Naive thymus-derived CD4-positive, alpha-beta T cell (primary cell): ENCODE measurements around the gene IFT20. TPM values are rescaled to one million over a fixed set of nuclear protein-coding genes. Genes with fewer than 3 reads are reported as not detected.

Source experiments
- ATAC-seq: fragments of 150-1000 bp; cut with Tn5 transposase; 2 replicates; pipeline ENCODE4 v1.10.0; 2021; ENCODE audit warnings: mild to moderate bottlenecking, moderate library complexity
- CTCF ChIA-PET: fragments of 350-600 bp; sonication (Branson Sonifier 250); formaldehyde crosslinking; loops from one replicate; lab custom pipeline; 2021; ENCODE audit warnings: antibody characterized with exemption; lab: Charles Lee
- POLR2A ChIA-PET: fragments of 350-600 bp; sonication (Branson Sonifier 250); formaldehyde crosslinking; loops from one replicate; lab custom pipeline; 2021; ENCODE audit warnings: antibody characterized with exemption, inconsistent platforms; lab: Charles Lee
- DNase-seq, 9 donors: peaks; one replicate each; pipeline versions ENCODE4 v3.0.0 to v3.0.0-alpha.2; 2020 to 2022; ENCODE audit warnings: mixed read lengths in 1 of 9
- H3K27ac ChIP-seq: one replicate; pipeline ENCODE4 v1.7.0; 2013; ENCODE audit warnings: mild to moderate bottlenecking, low read depth, low read length, moderate library complexity
- H3K27me3 ChIP-seq, 2 donors: one replicate each; pipeline ENCODE4 v1.7.0; 2013; ENCODE audit warnings: low read length in 2 of 2, mild to moderate bottlenecking in 2 of 2, moderate library complexity in 2 of 2; ENCODE audit not compliant: control insufficient read depth in 2 of 2, insufficient read depth in 2 of 2
- H3K36me3 ChIP-seq, 3 experiments: 1 replicate in 2 of 3; 2 replicates in 1 of 3; pipeline ENCODE4 v1.7.0; 2013; ENCODE audit warnings: low read length in 3 of 3, mild to moderate bottlenecking in 3 of 3, moderate library complexity in 1 of 3; ENCODE audit not compliant: insufficient read depth in 3 of 3, control insufficient read depth in 2 of 3
- H3K4me1 ChIP-seq, 2 donors: one replicate each; pipeline ENCODE4 v1.7.0; 2013; ENCODE audit warnings: low read length in 2 of 2, mild to moderate bottlenecking in 2 of 2, moderate library complexity in 1 of 2; ENCODE audit not compliant: control insufficient read depth in 2 of 2, insufficient read depth in 2 of 2
- H3K4me3 ChIP-seq: 2 replicates; pipeline ENCODE4 v1.7.0; 2013; ENCODE audit warnings: mild to moderate bottlenecking, low read length
- H3K9me3 ChIP-seq, 3 experiments: 1 replicate in 2 of 3; 2 replicates in 1 of 3; pipeline ENCODE4 v1.7.0; 2013; ENCODE audit warnings: low read length in 3 of 3; ENCODE audit not compliant: control insufficient read depth in 2 of 3
- H3K27ac Mint-ChIP-seq, 9 donors: one replicate each; pipeline ENCODE4 v1.8.0; 2020 to 2022; ENCODE audit warnings: mixed read lengths in 9 of 9, mild to moderate bottlenecking in 8 of 9, moderate library complexity in 5 of 9, inconsistent platforms in 2 of 9
- H3K27me3 Mint-ChIP-seq, 5 donors: one replicate each; pipeline ENCODE4 v1.8.0; 2021 to 2022; ENCODE audit warnings: mixed read lengths in 5 of 5, mild to moderate bottlenecking in 1 of 5
- H3K36me3 Mint-ChIP-seq, 5 donors: one replicate each; pipeline ENCODE4 v1.8.0; 2020 to 2022; ENCODE audit warnings: mixed read lengths in 5 of 5, mild to moderate bottlenecking in 3 of 5, inconsistent platforms in 1 of 5
- H3K4me1 Mint-ChIP-seq, 7 donors: one replicate each; pipeline ENCODE4 v1.8.0; 2020 to 2022; ENCODE audit warnings: mixed read lengths in 7 of 7, mild to moderate bottlenecking in 3 of 7, inconsistent platforms in 1 of 7
- H3K4me3 Mint-ChIP-seq, 10 donors: one replicate each; pipeline ENCODE4 v1.8.0; 2020 to 2022; ENCODE audit warnings: mild to moderate bottlenecking in 10 of 10, mixed read lengths in 10 of 10, moderate library complexity in 6 of 10, inconsistent platforms in 2 of 10
- H3K9me3 Mint-ChIP-seq, 11 donors: one replicate each; pipeline ENCODE4 v1.8.0; 2020 to 2022; ENCODE audit warnings: mixed read lengths in 11 of 11, mild to moderate bottlenecking in 4 of 11, inconsistent platforms in 1 of 11, moderate library complexity in 1 of 11
- intact Hi-C, 2 donors: fragments of 100-400 bp; cut with micrococcal nuclease; formaldehyde crosslinking; loops; one replicate each; pipeline ENCODE4 v1.15.1; 2023
- polyA plus RNA-seq, 2 donors: library from polyadenylated mRNA; unstranded; fragments of 300-500 nt; fragmentation: Illumina TruSeq; gene quantifications; one replicate each; pipeline ENCODE4 v1.2.3, GENCODE V29; 2021
- total RNA-seq, 6 experiments: library from RNA in 5 of 6; stranded (reverse) in 5 of 6; gene quantifications; 1 replicate in 5 of 6; 2 replicates in 1 of 6; pipeline ENCODE4 v1.2.3 and lab custom pipeline; 2021 to 2026

Gene IFT20
- total and polyA plus RNA-seq, 7 experiments from 2014 or later, result 24.7 to 56.2 (median 44.5) TPM

DNA sequence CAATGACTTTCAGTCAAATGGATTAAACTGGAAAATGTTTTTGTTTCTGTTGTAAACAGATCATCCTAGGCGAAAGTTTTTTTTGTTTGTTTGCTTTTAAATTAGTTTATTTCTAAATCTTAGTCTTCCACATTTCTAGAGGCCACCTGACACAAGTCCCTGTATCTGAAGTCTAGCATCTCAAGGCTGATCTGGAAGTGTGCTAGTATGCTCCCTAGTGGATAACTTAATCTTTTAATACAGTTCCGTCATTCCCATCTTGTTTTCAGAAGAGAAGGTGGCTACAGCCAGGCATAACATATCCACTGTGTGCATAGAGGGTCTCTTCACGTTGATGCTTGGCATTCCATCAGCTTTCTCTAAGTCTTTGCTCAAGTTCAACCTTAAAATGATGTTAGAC lies 7.6 kb downstream of the IFT20 start:
- Mint-ChIP-seq H3K4me3 (no peak overlapping the region), H3K27me3 (no peaks in the 10 kb centered on the region), H3K27ac (peak overlapping the region in 2 of 9 donors; percentile 9 to 32), H3K9me3 (peaks cover 0 to 1% (median 0%) of the 10 kb centered on the region in 11 donors), H3K36me3 (peaks cover 0 to 27% (median 5%) of the 10 kb centered on the region in 5 donors), H3K4me1 (peaks cover 0 to 13% (median 7%) of the 10 kb centered on the region in 7 donors)
- ChIA-PET POLR2A (no interaction called here), CTCF (no interaction called here)
- H3K27me3 ChIP-seq, result no peaks in the 10 kb centered on the region
- no peak overlapping the region for H3K4me3 ChIP-seq
- intact Hi-C loops, result no loop called here
- no peaks in the 10 kb centered on the region for H3K4me1 ChIP-seq
- DNase-seq (no peak), ATAC-seq (no peak)
- no peak overlapping the region for H3K27ac ChIP-seq
- H3K36me3 ChIP-seq, result peaks cover 3 to 45% (median 7%) of the 10 kb centered on the region in 3 experiments
- no peaks in the 10 kb centered on the region for H3K9me3 ChIP-seq

DNA sequence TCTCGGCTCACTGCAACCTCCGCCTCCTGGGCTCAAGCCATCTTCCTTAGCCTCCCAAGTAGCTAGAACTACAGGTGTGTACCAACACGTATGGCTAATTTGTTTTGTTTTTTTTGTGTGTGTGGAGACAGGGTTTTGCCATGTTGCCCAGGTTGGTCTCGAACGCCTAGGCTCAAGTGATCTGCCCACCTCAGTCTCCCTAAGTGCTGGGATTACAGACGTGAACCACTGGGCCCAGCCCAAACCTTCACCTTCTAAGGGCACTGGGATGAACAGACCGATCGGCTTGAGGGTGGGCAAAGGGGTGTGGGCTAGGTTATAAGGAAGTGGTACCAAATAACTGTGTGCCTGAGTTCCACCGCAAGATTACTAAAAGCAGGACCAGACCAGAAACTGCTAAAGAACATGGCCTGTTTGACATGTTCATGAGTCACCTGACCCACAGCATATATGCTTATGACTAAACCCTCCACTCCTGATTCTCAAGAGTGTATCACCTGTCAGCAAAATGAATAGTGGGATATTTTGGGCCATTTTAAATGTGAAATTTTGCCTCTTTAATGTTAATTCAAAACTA lies 8.2 kb downstream of the IFT20 start:
- intact Hi-C loops, result no loop called here
- ATAC-seq (no peak), DNase-seq (peak in 1 of 9 donors; percentile 17)
- no peak overlapping the region for H3K27ac ChIP-seq
- CTCF ChIA-PET, result no interaction called here
- Mint-ChIP-seq H3K27me3 (no peaks in the 10 kb centered on the region), H3K27ac (peak overlapping the region in 1 of 9 donors; percentile 32), H3K4me3 (no peak overlapping the region), H3K9me3 (peaks cover 0 to 1% (median 0%) of the 10 kb centered on the region in 11 donors), H3K4me1 (peaks cover 0 to 14% (median 1%) of the 10 kb centered on the region in 7 donors), H3K36me3 (peaks cover 0 to 25% (median 5%) of the 10 kb centered on the region in 5 donors)
- H3K4me1 ChIP-seq, result no peaks in the 10 kb centered on the region
- H3K4me3 ChIP-seq, result no peak overlapping the region
- no peaks in the 10 kb centered on the region for H3K9me3 ChIP-seq
- H3K27me3 ChIP-seq, result no peaks in the 10 kb centered on the region
- POLR2A ChIA-PET, result no interaction called here
- H3K36me3 ChIP-seq, result peaks cover 3 to 43% (median 7%) of the 10 kb centered on the region in 3 experiments

DNA sequence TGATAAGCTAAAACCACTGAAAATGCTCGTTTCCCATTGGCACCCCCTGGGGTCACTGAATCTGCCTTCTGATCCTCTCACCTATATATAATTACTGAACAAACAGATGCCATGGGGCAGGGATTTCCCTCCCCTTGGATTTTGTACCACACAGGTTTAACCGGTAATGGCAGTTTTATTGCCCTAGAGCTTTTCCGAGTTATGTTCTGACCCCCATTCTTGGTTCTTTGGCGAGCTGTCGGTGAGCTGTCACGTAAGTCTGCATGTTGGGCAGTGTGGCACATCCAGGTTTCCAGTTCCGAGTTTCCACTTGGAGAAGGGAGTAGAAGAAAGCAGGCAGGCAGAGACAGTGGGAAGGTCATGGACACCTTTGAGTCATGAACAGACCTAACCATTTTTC lies 9.2 kb downstream of the IFT20 start:
- H3K4me3 ChIP-seq, result no peak overlapping the region
- POLR2A ChIA-PET, result no interaction called here
- Mint-ChIP-seq H3K4me1 (peaks cover 0 to 21% (median 0%) of the 10 kb centered on the region in 7 donors), H3K36me3 (peaks cover 0 to 18% (median 5%) of the 10 kb centered on the region in 5 donors), H3K27me3 (no peaks in the 10 kb centered on the region), H3K4me3 (no peak overlapping the region), H3K27ac (peak overlapping the region in 1 of 9 donors; percentile 56), H3K9me3 (peaks cover 0 to 1% (median 0%) of the 10 kb centered on the region in 11 donors)
- no peak for DNase-seq
- no peak overlapping the region for H3K27ac ChIP-seq
- CTCF ChIA-PET, result no interaction called here
- no peaks in the 10 kb centered on the region for H3K4me1 ChIP-seq
- H3K36me3 ChIP-seq, result peaks cover 3 to 33% (median 3%) of the 10 kb centered on the region in 3 experiments
- H3K9me3 ChIP-seq, result no peaks in the 10 kb centered on the region
- no peak for ATAC-seq
- intact Hi-C loops, result no loop called here
- no peaks in the 10 kb centered on the region for H3K27me3 ChIP-seq

DNA sequence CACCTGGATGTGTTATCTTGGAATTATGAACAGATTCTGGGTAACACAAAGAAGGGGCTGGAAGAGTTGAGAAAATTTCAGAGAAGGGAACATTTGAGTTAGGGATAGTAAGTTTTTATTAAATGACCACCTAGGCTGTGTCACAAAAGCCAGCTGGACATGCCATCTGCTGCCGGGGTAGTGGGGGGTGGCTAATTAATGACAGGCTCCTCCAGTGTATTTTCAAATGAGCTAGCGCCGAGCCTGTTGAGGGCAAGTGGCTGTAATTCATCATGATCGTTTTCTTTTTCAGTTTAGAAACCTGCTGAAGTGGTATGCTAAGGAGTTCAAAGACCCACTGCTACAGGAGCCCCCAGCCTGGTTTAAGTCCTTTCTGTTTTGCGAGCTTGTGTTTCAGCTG lies 10.1 kb downstream of the IFT20 start:
- Mint-ChIP-seq H3K36me3 (peaks cover 0 to 18% (median 5%) of the 10 kb centered on the region in 5 donors), H3K27me3 (no peaks in the 10 kb centered on the region), H3K4me3 (no peak overlapping the region), H3K9me3 (peaks cover 0 to 1% (median 0%) of the 10 kb centered on the region in 11 donors), H3K27ac (no peak overlapping the region), H3K4me1 (peaks cover 0 to 30% (median 4%) of the 10 kb centered on the region in 7 donors)
- Histone ChIP-seq H3K36me3 (peaks cover 0 to 24% (median 3%) of the 10 kb centered on the region in 3 experiments), H3K4me3 (no peak overlapping the region), H3K27ac (no peak overlapping the region), H3K4me1 (no peaks in the 10 kb centered on the region), H3K27me3 (no peaks in the 10 kb centered on the region), H3K9me3 (no peaks in the 10 kb centered on the region)
- intact Hi-C loops, result no loop called here
- no peak for ATAC-seq
- no peak for DNase-seq
- CTCF ChIA-PET, result no interaction called here
- POLR2A ChIA-PET, result no interaction called here

DNA sequence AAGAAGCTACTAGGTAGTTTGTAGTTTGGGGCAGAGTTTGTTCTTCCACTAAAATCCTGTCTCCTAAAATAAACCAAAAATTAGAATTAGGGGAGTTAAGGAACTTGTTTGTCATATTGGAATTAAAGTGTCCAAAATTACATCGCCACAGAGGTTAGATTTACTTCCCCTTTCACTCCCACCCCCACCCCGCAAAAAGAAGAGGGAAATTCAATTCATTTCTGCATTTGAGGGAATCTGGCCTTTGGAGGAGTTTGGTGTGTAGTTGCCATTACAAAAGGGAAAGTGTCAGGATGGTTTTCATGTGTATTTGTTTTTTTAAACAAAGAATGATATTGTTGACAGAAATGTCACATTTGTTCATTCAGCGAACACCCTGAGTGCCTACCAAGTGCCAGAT lies 10.5 kb downstream of the IFT20 start:
- Mint-ChIP-seq H3K36me3 (peaks cover 0 to 18% (median 5%) of the 10 kb centered on the region in 5 donors), H3K27ac (no peak overlapping the region), H3K9me3 (peaks cover 0 to 1% (median 0%) of the 10 kb centered on the region in 11 donors), H3K4me3 (no peak overlapping the region), H3K4me1 (peaks cover 0 to 34% (median 9%) of the 10 kb centered on the region in 7 donors), H3K27me3 (no peaks in the 10 kb centered on the region)
- H3K4me1 ChIP-seq, result peaks cover 0 to 3% of the 10 kb centered on the region in 2 donors
- intact Hi-C loops, result no loop called here
- no peak overlapping the region for H3K4me3 ChIP-seq
- peaks cover 0 to 23% (median 3%) of the 10 kb centered on the region in 3 experiments for H3K36me3 ChIP-seq
- H3K27ac ChIP-seq, result no peak overlapping the region
- no peak for ATAC-seq
- no peaks in the 10 kb centered on the region for H3K27me3 ChIP-seq
- no peak for DNase-seq
- ChIA-PET CTCF (no interaction called here), POLR2A (no interaction called here)
- no peaks in the 10 kb centered on the region for H3K9me3 ChIP-seq

DNA sequence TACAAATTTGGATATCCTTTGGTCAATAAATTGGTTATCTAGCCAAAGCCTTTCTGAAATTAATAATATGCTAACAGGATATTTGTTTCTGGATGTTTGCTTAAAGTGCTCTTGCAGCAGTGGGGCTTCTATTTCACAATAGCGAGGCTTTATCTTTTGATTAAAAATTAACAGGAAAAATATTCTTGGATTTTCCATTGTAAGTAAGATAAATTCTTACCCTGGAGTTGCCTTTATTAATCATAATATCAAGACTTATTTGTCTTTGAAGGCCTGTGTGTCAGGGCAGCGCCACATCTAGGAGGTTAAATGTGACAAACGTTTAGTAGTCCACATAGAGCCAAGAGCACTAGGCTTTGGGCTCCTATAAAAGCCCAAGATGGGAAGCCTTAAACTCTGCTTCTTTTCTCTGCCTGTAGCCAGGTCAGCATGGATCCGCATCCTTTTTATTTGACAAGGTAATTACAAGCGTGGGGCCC lies 11.0 kb downstream of the IFT20 start:
- Mint-ChIP-seq H3K27ac (no peak overlapping the region), H3K4me3 (no peak overlapping the region), H3K4me1 (peaks cover 0 to 36% (median 12%) of the 10 kb centered on the region in 7 donors), H3K27me3 (no peaks in the 10 kb centered on the region), H3K36me3 (peaks cover 0 to 18% (median 5%) of the 10 kb centered on the region in 5 donors), H3K9me3 (peaks cover 0 to 1% (median 0%) of the 10 kb centered on the region in 11 donors)
- CTCF ChIA-PET, result no interaction called here
- H3K27ac ChIP-seq, result no peak overlapping the region
- DNase-seq (no peak), ATAC-seq (no peak)
- intact Hi-C loops, result no loop called here
- no peaks in the 10 kb centered on the region for H3K9me3 ChIP-seq
- H3K4me1 ChIP-seq, result peaks cover 3 to 7% of the 10 kb centered on the region in 2 donors
- H3K4me3 ChIP-seq, result no peak overlapping the region
- H3K27me3 ChIP-seq, result no peaks in the 10 kb centered on the region
- peaks cover 0 to 21% (median 2%) of the 10 kb centered on the region in 3 experiments for H3K36me3 ChIP-seq
- POLR2A ChIA-PET, result no interaction called here
